H9 (cell line): ENCODE measurements around the gene CTIF. TPM values are rescaled to one million over a fixed set of nuclear protein-coding genes. Genes with fewer than 3 reads are reported as not detected.

ENCODE experiments used
- DNase-seq: peaks from one replicate; pipeline ENCODE4 v3.0.0-alpha.2; 2017
- H2AFZ ChIP-seq: one replicate; pipeline ENCODE4 v1.6.1; 2013; ENCODE audit warnings: mild to moderate bottlenecking, low read length, control low read depth, moderate library complexity
- H2AK5ac ChIP-seq: 2 replicates; pipeline ENCODE4 v1.6.1; 2013; ENCODE audit warnings: low read length, control low read depth, mixed read lengths; ENCODE audit not compliant: insufficient read length
- H2BK120ac ChIP-seq: one replicate; pipeline ENCODE4 v1.6.1; 2013; ENCODE audit warnings: low read depth, mild to moderate bottlenecking, low read length, control low read depth, inconsistent platforms; ENCODE audit not compliant: poor library complexity, severe bottlenecking
- H2BK12ac ChIP-seq: 2 replicates; pipeline ENCODE4 v1.6.1; 2013; ENCODE audit warnings: low read length, control low read depth, mixed read lengths, low read depth; ENCODE audit not compliant: insufficient read length
- H2BK15ac ChIP-seq: 2 replicates; pipeline ENCODE4 v1.6.1; 2013; ENCODE audit warnings: low read depth, low read length, control low read depth
- H2BK20ac ChIP-seq: one replicate; pipeline ENCODE4 v1.6.1; 2013; ENCODE audit warnings: low read depth, mild to moderate bottlenecking, low read length, control low read depth, inconsistent platforms; ENCODE audit not compliant: poor library complexity, severe bottlenecking
- H2BK5ac ChIP-seq: 2 replicates; pipeline ENCODE4 v1.6.1; 2013; ENCODE audit warnings: low read length, control low read depth, mixed read lengths; ENCODE audit not compliant: insufficient read length
- H3K14ac ChIP-seq: 2 replicates; pipeline ENCODE4 v1.6.1; 2013; ENCODE audit warnings: low read length, control low read depth; ENCODE audit not compliant: insufficient read depth
- H3K18ac ChIP-seq: 2 replicates; pipeline ENCODE4 v1.6.1; 2013; ENCODE audit warnings: low read depth, mild to moderate bottlenecking, mixed read lengths, low read length, control low read depth; ENCODE audit not compliant: insufficient read length
- H3K23ac ChIP-seq: 2 replicates; pipeline ENCODE4 v1.6.1; 2013; ENCODE audit warnings: low read length, control low read depth, mixed read lengths, low read depth; ENCODE audit not compliant: insufficient read length
- H3K23me2 ChIP-seq: 2 replicates; pipeline ENCODE4 v1.6.1; 2013; ENCODE audit warnings: low read depth, mild to moderate bottlenecking, mixed read lengths, low read length, control low read depth; ENCODE audit not compliant: insufficient read length, poor library complexity, severe bottlenecking
- H3K27ac ChIP-seq: 2 replicates; pipeline ENCODE4 v1.5.1; 2013; ENCODE audit warnings: low read length, control low read depth, mixed read lengths, low read depth; ENCODE audit not compliant: insufficient read length
- H3K27me3 ChIP-seq: 2 replicates; pipeline ENCODE4 v1.6.1; 2013; ENCODE audit warnings: low read length, control low read depth, inconsistent platforms; ENCODE audit not compliant: insufficient read depth
- H3K4ac ChIP-seq: 2 replicates; pipeline ENCODE4 v1.6.1; 2013; ENCODE audit warnings: low read depth, mild to moderate bottlenecking, control low read depth, inconsistent platforms, low read length, moderate library complexity
- H3K4me1 ChIP-seq: 2 replicates; pipeline ENCODE4 v1.6.1; 2013; ENCODE audit warnings: low read length, control low read depth, inconsistent platforms; ENCODE audit not compliant: insufficient read depth
- H3K4me2 ChIP-seq: 2 replicates; pipeline ENCODE4 v1.6.1; 2013; ENCODE audit warnings: low read length, control low read depth, mixed read lengths; ENCODE audit not compliant: insufficient read length, insufficient read depth
- H3K56ac ChIP-seq: 2 replicates; pipeline ENCODE4 v1.6.1; 2013; ENCODE audit warnings: low read depth, mild to moderate bottlenecking, mixed read lengths, low read length, control low read depth; ENCODE audit not compliant: insufficient read length
- H3K79me1 ChIP-seq: 2 replicates; pipeline ENCODE4 v1.6.1; 2013; ENCODE audit warnings: low read depth, mild to moderate bottlenecking, moderate library complexity, low read length, control low read depth, inconsistent platforms; ENCODE audit not compliant: insufficient read depth, poor library complexity, severe bottlenecking
- H3K79me2 ChIP-seq: 2 replicates; pipeline ENCODE4 v1.6.1; 2013; ENCODE audit warnings: low read length, control low read depth, inconsistent platforms; ENCODE audit not compliant: insufficient read depth
- H3K9ac ChIP-seq: 2 replicates; pipeline ENCODE4 v1.6.1; 2013; ENCODE audit warnings: low read length, control low read depth, mixed read lengths; ENCODE audit not compliant: insufficient read length; ENCODE audit errors: extremely low read depth
- H3K9me3 ChIP-seq: one replicate; pipeline ENCODE4 v1.6.1; 2013; ENCODE audit warnings: low read depth, low read length, inconsistent platforms; ENCODE audit not compliant: control insufficient read depth
- H3T11ph ChIP-seq: one replicate; pipeline ENCODE4 v1.6.1; 2013; ENCODE audit warnings: mild to moderate bottlenecking, low read length, control low read depth, inconsistent platforms
- H4K20me1 ChIP-seq: one replicate; pipeline ENCODE4 v1.6.1; 2013; ENCODE audit not compliant: control insufficient read depth, insufficient read length, insufficient read depth
- H4K5ac ChIP-seq: 2 replicates; pipeline ENCODE4 v1.6.1; 2013; ENCODE audit warnings: low read depth, mild to moderate bottlenecking, mixed read lengths, low read length, control low read depth; ENCODE audit not compliant: insufficient read length
- H4K8ac ChIP-seq: replicated peaks from 2 replicates; pipeline ENCODE4 v1.6.1; 2013; ENCODE audit warnings: low read length, control low read depth, mixed read lengths, low read depth; ENCODE audit not compliant: insufficient read length
- H4K91ac ChIP-seq: 2 replicates; pipeline ENCODE4 v1.6.1; 2013; ENCODE audit warnings: low read depth, mild to moderate bottlenecking, moderate library complexity, mixed read lengths, low read length, control low read depth; ENCODE audit not compliant: insufficient read length
- H3K27ac Mint-ChIP-seq, 3 experiments: 2 replicates in 2 of 3; 3 replicates in 1 of 3; pipeline ENCODE4 v1.8.0; 2020 to 2021; ENCODE audit warnings: mixed read lengths in 3 of 3, mild to moderate bottlenecking in 1 of 3, moderate library complexity in 1 of 3
- H3K27me3 Mint-ChIP-seq: 2 replicates; pipeline ENCODE4 v1.8.0; 2021; ENCODE audit warnings: low read depth, mild to moderate bottlenecking, moderate library complexity, mixed read lengths
- H3K36me3 Mint-ChIP-seq, 3 experiments: 2 replicates in 2 of 3; 3 replicates in 1 of 3; pipeline ENCODE4 v1.8.0; 2020 to 2021; ENCODE audit warnings: low read depth in 3 of 3, mixed read lengths in 3 of 3; ENCODE audit not compliant: insufficient read depth in 1 of 3
- H3K4me1 Mint-ChIP-seq, 2 experiments: 2 replicates each; pipeline ENCODE4 v1.8.0; 2020; ENCODE audit warnings: mixed read lengths in 2 of 2
- H3K4me3 Mint-ChIP-seq, 2 experiments: 2 replicates in 1 of 2; 3 replicates in 1 of 2; pipeline ENCODE4 v1.8.0; 2020 to 2021; ENCODE audit warnings: mild to moderate bottlenecking in 2 of 2, mixed read lengths in 2 of 2, moderate library complexity in 1 of 2
- H3K9me3 Mint-ChIP-seq, 2 experiments: 2 replicates in 1 of 2; 3 replicates in 1 of 2; pipeline ENCODE4 v1.8.0; 2020; ENCODE audit warnings: mild to moderate bottlenecking in 2 of 2, mixed read lengths in 2 of 2, moderate library complexity in 1 of 2
- CTCF ChIP-seq: fragments of 200-600 bp; sonication (generic); conservative IDR thresholded peaks from 3 replicates; pipeline ENCODE4 v1.8.0; 2021; ENCODE audit warnings: antibody characterized with exemption, mild to moderate bottlenecking
- WGBS: extraction: QIAGEN DNeasy Blood & Tissue Kit; methylation state at CpG from one replicate; pipeline ENCODE4 v1.1.7; 2013; ENCODE audit warnings: missing lambda C conversion rate, low lambda C conversion rate, mixed read lengths; ENCODE audit not compliant: insufficient read length; ENCODE audit errors: extremely low coverage; 5-methylcytosine and 5-hydroxymethylcytosine counted together
- total RNA-seq: library from RNA; stranded (reverse); gene quantifications from 2 replicates; pipeline ENCODE4 v1.2.1, GENCODE V29; 2021

CTIF gene
- total RNA-seq, 1 experiment from 2014 or later, result 15.8 TPM

- Histone ChIP-seq H3K4ac (no peak overlapping the region), H2BK5ac (no peak overlapping the region), H4K8ac (no peak overlapping the region), H4K5ac (no peak overlapping the region), H2BK120ac (no peak overlapping the region), H2BK12ac (no peak overlapping the region), H3T11ph (no peak overlapping the region), H2AFZ (no peak overlapping the region), H3K27me3 (no peaks in the 10 kb centered on the region), H3K23ac (no peak overlapping the region), H3K18ac (no peak overlapping the region), H2BK15ac (no peak overlapping the region), H4K91ac (no peak overlapping the region), H2BK20ac (no peak overlapping the region), H3K23me2 (no peaks in the 10 kb centered on the region), H2AK5ac (no peak overlapping the region), H3K4me1 (no peaks in the 10 kb centered on the region; the same call in 1 of the 2 replicates), H4K20me1 (no peaks in the 10 kb centered on the region), H3K14ac (no peak overlapping the region), H3K56ac (no peak overlapping the region), H3K4me2 (no peak overlapping the region), H3K27ac (no peak overlapping the region), H3K79me2 (no peaks in the 10 kb centered on the region), H3K9ac (no peak overlapping the region), H3K9me3 (no peaks in the 10 kb centered on the region), H3K79me1 (no peaks in the 10 kb centered on the region)
- TF ChIP-seq CTCF, result no peak
- Mint-ChIP-seq H3K4me1 (peaks cover 15 to 33% of the 10 kb centered on the region in 2 experiments), H3K4me3 (no peak overlapping the region), H3K27ac (no peak overlapping the region), H3K27me3 (peaks cover 3% of the 10 kb centered on the region), H3K9me3 (no peaks in the 10 kb centered on the region; a peak in 1 of 5 replicates), H3K36me3 (peaks cover 0 to 6% (median 0%) of the 10 kb centered on the region in 3 experiments; a peak in 3 of 7 replicates)
- WGBS, result no CpG with 5 or more reads among the region's 16 CpGs
- no peak for DNase-seq
Measured at GRCh38 chr18:48862132-48862531, 323.3 kb downstream of the CTIF start.
